ENCODE results near the gene AFAP1L1.
A peak's percentile ranks its signal among the peaks of the same experiment; 100 is the strongest.

AFAP1L1 gene

GRCh38 chr5:149310947-149311658, 39.4 kb downstream of the AFAP1L1 start:
- TF ChIP-seq, protein P1, sequence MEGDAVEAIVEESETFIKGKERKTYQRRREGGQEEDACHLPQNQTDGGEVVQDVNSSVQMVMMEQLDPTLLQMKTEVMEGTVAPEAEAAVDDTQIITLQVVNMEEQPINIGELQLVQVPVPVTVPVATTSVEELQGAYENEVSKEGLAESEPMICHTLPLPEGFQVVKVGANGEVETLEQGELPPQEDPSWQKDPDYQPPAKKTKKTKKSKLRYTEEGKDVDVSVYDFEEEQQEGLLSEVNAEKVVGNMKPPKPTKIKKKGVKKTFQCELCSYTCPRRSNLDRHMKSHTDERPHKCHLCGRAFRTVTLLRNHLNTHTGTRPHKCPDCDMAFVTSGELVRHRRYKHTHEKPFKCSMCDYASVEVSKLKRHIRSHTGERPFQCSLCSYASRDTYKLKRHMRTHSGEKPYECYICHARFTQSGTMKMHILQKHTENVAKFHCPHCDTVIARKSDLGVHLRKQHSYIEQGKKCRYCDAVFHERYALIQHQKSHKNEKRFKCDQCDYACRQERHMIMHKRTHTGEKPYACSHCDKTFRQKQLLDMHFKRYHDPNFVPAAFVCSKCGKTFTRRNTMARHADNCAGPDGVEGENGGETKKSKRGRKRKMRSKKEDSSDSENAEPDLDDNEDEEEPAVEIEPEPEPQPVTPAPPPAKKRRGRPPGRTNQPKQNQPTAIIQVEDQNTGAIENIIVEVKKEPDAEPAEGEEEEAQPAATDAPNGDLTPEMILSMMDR (IDR thresholded peaks at IDR 0.05; ENCODE audit: insufficient read depth, low read depth, low read length, missing control alignments) = no peak
- no peak overlapping the region for H3K4me3 ChIP-seq (ENCODE audit: low read depth, low read length)
- DNase-seq (ENCODE audit: low read depth) = no peak

GRCh38 chr5:149313151-149313841, 41.6 kb downstream of the AFAP1L1 start:
- DNase-seq (ENCODE audit: low read depth) = no peak
- H3K4me3 ChIP-seq (ENCODE audit: low read depth, low read length) = no peak overlapping the region
- TF ChIP-seq, protein P1 (IDR thresholded peaks at IDR 0.05; ENCODE audit: insufficient read depth, low read depth, low read length, missing control alignments) = no peak

DNA sequence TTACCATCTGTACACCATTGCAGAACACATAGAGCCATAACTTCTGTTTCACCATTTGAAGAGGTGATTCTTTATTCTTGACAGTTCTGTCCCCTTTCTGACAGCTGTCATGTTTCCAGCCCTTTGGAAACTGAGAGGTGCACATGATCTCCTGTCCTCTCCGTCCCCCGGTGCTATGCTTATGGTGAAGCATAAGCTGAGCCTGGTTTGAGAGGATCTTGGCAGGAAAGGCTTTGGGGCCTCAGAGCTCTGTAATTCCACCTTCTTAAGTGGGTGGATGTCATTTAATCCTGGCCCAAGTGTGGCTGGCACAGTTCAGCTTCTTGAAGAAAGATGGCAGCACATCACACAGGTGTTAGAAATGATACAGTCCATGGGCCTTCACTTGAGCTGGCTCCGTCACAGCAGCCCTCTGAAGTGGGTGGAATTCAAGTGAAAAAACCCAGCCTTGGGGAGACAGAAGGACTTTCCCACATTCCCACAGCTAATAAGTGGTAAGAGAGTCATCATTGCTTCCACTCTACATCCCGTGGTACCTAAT, 43.0 kb downstream of the AFAP1L1 start:
- DNase-seq (ENCODE audit: low read depth) = no peak
- H3K4me3 ChIP-seq (ENCODE audit: low read depth, low read length) = no peak overlapping the region
- TF ChIP-seq, protein P1 (IDR thresholded peaks at IDR 0.05; ENCODE audit: insufficient read depth, low read depth, low read length, missing control alignments) = no peak

- TF ChIP-seq, protein P1 (IDR thresholded peaks at IDR 0.05; ENCODE audit: insufficient read depth, low read depth, low read length, missing control alignments) = no peak
- no peak for DNase-seq (ENCODE audit: low read depth)
- no peak overlapping the region for H3K4me3 ChIP-seq (ENCODE audit: low read depth, low read length)
These were observed 44.1 kb downstream of the AFAP1L1 start for GRCh38 chr5:149315753-149316152.

DNA sequence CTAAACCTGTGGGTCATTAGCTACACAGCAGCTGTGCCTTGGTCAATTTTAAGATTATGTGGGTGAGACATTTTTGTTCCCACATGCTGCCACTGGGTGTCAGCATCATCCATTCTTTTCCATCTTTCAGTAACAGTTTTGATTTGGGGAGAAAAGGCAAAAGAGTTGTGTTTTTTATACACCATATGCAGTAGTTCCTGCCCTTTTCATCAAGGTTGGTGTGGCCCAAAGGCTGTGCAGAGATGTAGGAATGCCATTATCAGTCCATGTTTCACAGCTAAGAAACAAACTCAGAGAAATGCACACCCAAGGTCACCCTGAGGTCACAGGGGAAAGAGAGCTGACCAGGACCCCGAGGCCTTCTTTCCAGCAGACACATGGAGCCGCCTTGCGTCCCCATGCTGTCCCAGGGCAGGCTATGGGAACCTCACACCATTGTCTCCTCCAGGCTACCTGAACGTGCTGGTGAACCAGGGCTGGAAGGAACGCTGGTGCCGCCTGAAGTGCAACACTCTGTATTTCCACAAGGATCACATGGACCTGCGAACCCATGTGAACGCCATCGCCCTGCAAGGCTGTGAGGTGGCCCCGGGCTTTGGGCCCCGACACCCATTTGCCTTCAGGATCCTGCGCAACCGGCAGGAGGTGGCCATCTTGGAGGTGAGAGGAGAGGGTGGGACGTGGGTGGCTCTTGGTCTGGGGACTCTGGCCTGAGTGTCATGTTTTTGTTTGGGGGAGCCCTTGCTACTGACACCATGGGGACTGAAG, 45.8 kb downstream of the AFAP1L1 start:
- TF ChIP-seq, protein P1 (IDR thresholded peaks at IDR 0.05; ENCODE audit: insufficient read depth, low read depth, low read length, missing control alignments) = peak; percentile 64
- DNase-seq (ENCODE audit: low read depth) = peak; percentile 55

GRCh38 chr5:149319174-149319573, 47.5 kb downstream of the AFAP1L1 start:
- no peak overlapping the region for H3K4me3 ChIP-seq (ENCODE audit: low read depth, low read length)
- TF ChIP-seq, protein P1 (IDR thresholded peaks at IDR 0.05; ENCODE audit: insufficient read depth, low read depth, low read length, missing control alignments) = no peak
- no peak for DNase-seq (ENCODE audit: low read depth)

More for the DNA sequence above, 45.8 kb downstream of the AFAP1L1 start:
- no peak overlapping the region for H3K4me3 ChIP-seq (ENCODE audit: low read depth, low read length)
